Effector memory CD4-positive, alpha-beta T cell (primary cell): ENCODE measurements around the gene SDK2.
"Not testable (repeated sequence)": the region's sequence is repeated elsewhere in the genome, so short reads cannot be mapped to it uniquely, and the experiment has no call there.

Experiments used
- DNase-seq, 3 donors: peaks; one replicate each; pipeline ENCODE4 v3.0.0-alpha.2; 2020
- H3K27ac ChIP-seq: 2 replicates; pipeline ENCODE4 v1.7.0; 2013; ENCODE audit warnings: mild to moderate bottlenecking, low read length, moderate library complexity; ENCODE audit not compliant: insufficient read depth, poor library complexity, severe bottlenecking
- H3K27me3 ChIP-seq: replicated peaks from 2 replicates; pipeline ENCODE4 v1.7.0; 2013; ENCODE audit warnings: mild to moderate bottlenecking, low read length; ENCODE audit not compliant: insufficient read depth, control insufficient read depth, poor library complexity, severe bottlenecking
- H3K36me3 ChIP-seq: 2 replicates; pipeline ENCODE4 v1.7.0; 2013; ENCODE audit warnings: mild to moderate bottlenecking, low read length, moderate library complexity; ENCODE audit not compliant: control insufficient read depth, insufficient read depth
- H3K4me1 ChIP-seq: 2 replicates; pipeline ENCODE4 v1.7.0; 2013; ENCODE audit warnings: low read length, mild to moderate bottlenecking; ENCODE audit not compliant: control insufficient read depth, insufficient read depth, poor library complexity, severe bottlenecking
- H3K4me3 ChIP-seq: 2 replicates; pipeline ENCODE4 v1.7.0; 2013; ENCODE audit warnings: low read length, low read depth, mild to moderate bottlenecking; ENCODE audit not compliant: insufficient read depth, poor library complexity, severe bottlenecking
- H3K9me3 ChIP-seq: 2 replicates; pipeline ENCODE4 v1.7.0; 2013; ENCODE audit warnings: mild to moderate bottlenecking, low read length, moderate library complexity; ENCODE audit not compliant: control insufficient read depth

SDK2 gene

GRCh38 chr17:73478768-73479424 lies 165.3 kb downstream of the SDK2 start:
- Histone ChIP-seq H3K4me1 (no peaks in the 10 kb centered on the region), H3K27ac (no peak overlapping the region), H3K9me3 (no peaks in the 10 kb centered on the region), H3K27me3 (no peaks in the 10 kb centered on the region), H3K4me3 (no peak overlapping the region), H3K36me3 (no peaks in the 10 kb centered on the region)
- DNase-seq, result no peak

- Histone ChIP-seq H3K36me3 (no peaks in the 10 kb centered on the region), H3K27ac (no peak overlapping the region), H3K4me3 (no peak overlapping the region), H3K27me3 (no peaks in the 10 kb centered on the region), H3K4me1 (no peaks in the 10 kb centered on the region), H3K9me3 (no peaks in the 10 kb centered on the region)
- DNase-seq, result no peak
Measured at GRCh38 chr17:73478334-73478733, 165.9 kb downstream of the SDK2 start.

GRCh38 chr17:73476890-73477350 lies 167.3 kb downstream of the SDK2 start:
- Histone ChIP-seq H3K27ac (no peak overlapping the region), H3K36me3 (no peaks in the 10 kb centered on the region), H3K4me3 (no peak overlapping the region), H3K4me1 (no peaks in the 10 kb centered on the region), H3K9me3 (no peaks in the 10 kb centered on the region), H3K27me3 (no peaks in the 10 kb centered on the region)
- DNase-seq, result no peak

GRCh38 chr17:73474370-73474988 lies 169.8 kb downstream of the SDK2 start:
- no peaks in the 10 kb centered on the region for H3K27me3 ChIP-seq
- no peak overlapping the region for H3K27ac ChIP-seq
- no peaks in the 10 kb centered on the region for H3K36me3 ChIP-seq
- H3K4me1 ChIP-seq, result no peaks in the 10 kb centered on the region
- no peak for DNase-seq
- H3K9me3 ChIP-seq, result no peaks in the 10 kb centered on the region
- H3K4me3 ChIP-seq, result no peak overlapping the region

GRCh38 chr17:73472715-73473114 lies 171.5 kb downstream of the SDK2 start:
- not testable (repeated sequence) for H3K27ac ChIP-seq, H3K27me3 ChIP-seq, H3K9me3 ChIP-seq, H3K4me1 ChIP-seq, DNase-seq, H3K36me3 ChIP-seq, H3K4me3 ChIP-seq

- H3K27ac ChIP-seq, result no peak overlapping the region
- DNase-seq, result no peak
- no peaks in the 10 kb centered on the region for H3K27me3 ChIP-seq
- no peaks in the 10 kb centered on the region for H3K9me3 ChIP-seq
- H3K4me1 ChIP-seq, result no peaks in the 10 kb centered on the region
- no peaks in the 10 kb centered on the region for H3K36me3 ChIP-seq
- no peak overlapping the region for H3K4me3 ChIP-seq
Measured at GRCh38 chr17:73471924-73472323, 172.3 kb downstream of the SDK2 start.

- no peaks in the 10 kb centered on the region for H3K27me3 ChIP-seq
- no peak for DNase-seq
- no peaks in the 10 kb centered on the region for H3K4me1 ChIP-seq
Measured at GRCh38 chr17:73470316-73470826, 173.9 kb downstream of the SDK2 start.

GRCh38 chr17:73469311-73469710 lies 174.9 kb downstream of the SDK2 start:
- Histone ChIP-seq H3K9me3 (no peaks in the 10 kb centered on the region), H3K4me1 (no peaks in the 10 kb centered on the region), H3K27me3 (no peaks in the 10 kb centered on the region), H3K36me3 (no peaks in the 10 kb centered on the region), H3K4me3 (no peak overlapping the region), H3K27ac (no peak overlapping the region)
- no peak for DNase-seq

More at GRCh38 chr17:73470316-73470826, 173.9 kb downstream of the SDK2 start:
- no peaks in the 10 kb centered on the region for H3K36me3 ChIP-seq
- no peak overlapping the region for H3K4me3 ChIP-seq
- no peaks in the 10 kb centered on the region for H3K9me3 ChIP-seq
- no peak overlapping the region for H3K27ac ChIP-seq

GRCh38 chr17:73468221-73468620 lies 176.0 kb downstream of the SDK2 start:
- Histone ChIP-seq H3K4me1 (no peaks in the 10 kb centered on the region), H3K36me3 (no peaks in the 10 kb centered on the region), H3K4me3 (no peak overlapping the region), H3K9me3 (no peaks in the 10 kb centered on the region), H3K27ac (no peak overlapping the region), H3K27me3 (no peaks in the 10 kb centered on the region)
- DNase-seq, result no peak

GRCh38 chr17:73467651-73468050 lies 176.6 kb downstream of the SDK2 start:
- no peak overlapping the region for H3K4me3 ChIP-seq
- H3K27me3 ChIP-seq, result no peaks in the 10 kb centered on the region
- no peaks in the 10 kb centered on the region for H3K9me3 ChIP-seq
- no peak overlapping the region for H3K27ac ChIP-seq
- H3K4me1 ChIP-seq, result no peaks in the 10 kb centered on the region
- no peaks in the 10 kb centered on the region for H3K36me3 ChIP-seq
- no peak for DNase-seq
